Activated CD4-positive, alpha-beta T cell treated with anti-CD3 and anti-CD28 coated beads, Interleukin-2, amount 50 U/mL, for 4 hours (primary cell): ENCODE data around the gene NRXN3.
A peak's percentile ranks its signal among the peaks of the same experiment; 100 is the strongest.

Experiments
- DNase-seq, 2 experiments: peaks; one replicate each; pipeline ENCODE4 v3.0.0-alpha.2; 2020

NRXN3 gene

DNA sequence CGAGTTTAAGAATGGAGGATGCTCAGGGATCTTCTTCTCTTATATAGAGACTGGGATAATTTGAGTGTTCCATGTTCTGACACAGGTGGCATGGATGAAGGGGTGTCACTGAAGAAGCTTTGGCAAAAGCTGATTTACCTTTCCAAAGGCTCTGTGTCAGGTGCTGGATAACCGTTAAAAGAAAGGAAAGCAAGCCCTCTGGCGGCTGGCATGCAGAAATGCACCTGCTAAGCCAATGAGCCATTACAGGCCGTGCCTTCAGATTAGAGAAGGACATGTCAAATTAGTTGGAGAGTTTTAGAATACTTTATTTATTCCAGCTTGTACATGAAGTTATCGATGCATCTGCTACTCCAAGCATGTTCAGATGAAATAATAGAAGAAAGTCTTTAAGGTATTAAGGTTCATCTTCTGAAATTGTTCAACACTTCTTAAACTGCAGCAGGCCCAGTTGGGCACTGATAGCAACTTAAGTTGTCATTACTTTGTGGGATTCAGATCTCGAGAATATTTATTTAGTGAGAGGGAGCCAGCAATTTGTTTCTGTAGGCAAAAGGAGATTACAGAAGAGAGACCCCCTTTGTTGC is 678.2 kb downstream of the NRXN3 start:
- no peak for DNase-seq

DNA sequence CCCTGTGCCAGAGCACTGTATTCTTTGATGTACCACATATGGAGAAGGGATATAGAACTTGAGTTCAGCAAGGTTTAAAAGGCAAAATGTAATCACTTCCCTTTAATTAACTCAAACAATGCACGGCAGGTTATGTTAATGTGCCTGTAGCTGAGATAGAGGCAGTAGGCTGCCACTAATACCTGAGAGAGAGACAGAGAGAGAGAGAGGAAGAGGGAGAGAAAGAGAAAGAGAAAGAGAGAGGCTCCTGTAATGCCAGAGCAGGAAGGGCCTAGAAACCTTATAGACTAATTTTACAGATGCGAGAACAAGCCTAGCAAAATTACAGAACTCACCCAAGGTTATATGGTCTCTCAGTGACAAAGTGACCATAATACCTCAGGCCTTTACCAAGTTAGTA is 679.8 kb downstream of the NRXN3 start:
- no peak for DNase-seq

DNA sequence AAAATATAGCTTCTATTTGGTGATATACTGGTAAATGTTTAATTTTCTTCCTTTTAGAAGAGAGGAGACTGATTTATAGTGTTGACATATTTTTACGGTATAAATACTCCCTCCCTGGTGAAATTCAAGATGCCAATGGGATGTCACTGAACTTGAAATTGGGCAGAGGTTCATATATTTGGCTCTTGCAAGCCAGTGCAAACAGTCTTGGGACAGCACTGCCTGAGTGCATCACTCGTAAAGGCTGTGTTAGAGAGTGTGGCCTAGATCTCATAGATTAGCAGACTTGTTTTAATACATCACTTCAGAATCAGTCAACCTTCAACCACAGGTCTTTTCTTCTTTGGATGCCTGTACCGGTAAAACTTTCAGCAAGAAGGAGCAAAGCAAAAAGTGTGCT is 681.0 kb downstream of the NRXN3 start:
- no peak for DNase-seq

DNA sequence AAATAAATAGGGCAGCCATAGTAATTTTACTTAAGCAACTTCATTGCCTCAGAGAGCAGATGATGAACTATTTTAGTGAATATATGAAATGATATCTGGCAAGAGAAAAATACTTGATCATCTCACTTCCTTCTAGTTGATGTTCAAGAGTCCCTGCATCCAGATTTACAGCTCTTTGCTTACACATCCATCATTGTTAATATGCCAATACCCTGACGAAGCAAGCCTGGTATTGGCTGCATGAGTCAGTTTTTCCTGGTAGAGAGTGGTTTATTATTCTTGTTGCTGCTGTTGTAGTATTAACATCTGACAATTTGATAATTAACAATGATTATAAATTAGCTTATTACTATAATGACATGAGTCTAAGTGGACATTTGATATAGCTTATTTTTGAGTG is 681.9 kb downstream of the NRXN3 start:
- no peak for DNase-seq

DNA sequence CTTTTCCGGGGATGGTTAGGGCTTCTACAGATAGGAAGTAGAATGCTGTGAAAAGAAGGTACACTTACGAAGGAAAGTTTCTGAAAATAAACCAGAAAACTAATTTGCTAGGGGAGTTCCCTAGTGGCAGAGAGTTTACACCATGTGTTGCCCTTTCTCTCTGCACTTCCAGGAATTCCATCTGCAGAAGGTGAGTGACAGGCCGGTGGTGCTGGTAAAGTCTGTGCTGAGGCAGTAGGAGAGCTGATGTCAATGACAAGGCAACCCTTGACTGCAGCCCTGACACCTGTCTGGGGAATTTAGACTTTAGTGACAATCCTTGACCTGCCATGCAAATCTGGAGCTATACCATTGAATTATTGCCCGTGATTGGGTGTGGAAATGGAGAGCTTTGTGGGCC is 687.8 kb downstream of the NRXN3 start:
- DNase-seq = no peak

DNA sequence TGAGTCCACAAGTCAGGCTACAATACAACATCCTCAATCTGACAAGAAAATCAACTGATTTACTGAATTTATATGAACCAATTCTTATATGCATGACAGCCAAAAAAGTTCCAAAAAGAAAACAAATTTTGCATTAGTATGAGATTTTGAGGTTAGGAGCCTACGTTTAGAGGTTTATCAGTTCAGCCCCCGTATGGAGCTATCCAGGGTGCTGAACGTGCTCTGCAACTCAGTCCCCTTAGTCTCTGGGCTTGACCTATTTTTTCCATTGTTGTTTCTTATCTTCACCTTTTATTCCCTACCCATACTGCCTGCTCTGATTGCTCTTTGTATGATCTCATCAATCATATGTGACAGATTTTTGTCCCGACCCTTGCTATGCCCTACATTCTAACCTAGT is 693.0 kb downstream of the NRXN3 start:
- DNase-seq = no peak

DNA sequence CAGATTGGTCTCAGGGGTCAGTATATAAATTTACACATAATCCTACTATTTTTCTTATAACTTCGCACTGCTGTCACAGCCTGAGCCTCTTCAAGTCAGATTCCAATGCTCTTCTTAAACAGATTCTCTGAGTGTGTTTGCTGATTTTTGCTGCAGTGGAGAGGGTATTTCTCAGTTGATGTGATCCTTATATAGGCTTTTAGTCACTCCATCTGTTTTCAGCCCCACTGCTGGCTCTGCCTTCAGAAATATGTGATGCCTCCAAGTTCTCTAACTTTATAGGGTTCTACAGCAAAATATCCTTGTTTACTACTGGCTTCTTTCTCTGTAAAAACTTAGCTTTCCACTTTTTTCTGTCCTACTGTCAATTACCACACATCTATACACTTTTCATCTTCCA is 702.7 kb downstream of the NRXN3 start:
- DNase-seq = no peak

DNA sequence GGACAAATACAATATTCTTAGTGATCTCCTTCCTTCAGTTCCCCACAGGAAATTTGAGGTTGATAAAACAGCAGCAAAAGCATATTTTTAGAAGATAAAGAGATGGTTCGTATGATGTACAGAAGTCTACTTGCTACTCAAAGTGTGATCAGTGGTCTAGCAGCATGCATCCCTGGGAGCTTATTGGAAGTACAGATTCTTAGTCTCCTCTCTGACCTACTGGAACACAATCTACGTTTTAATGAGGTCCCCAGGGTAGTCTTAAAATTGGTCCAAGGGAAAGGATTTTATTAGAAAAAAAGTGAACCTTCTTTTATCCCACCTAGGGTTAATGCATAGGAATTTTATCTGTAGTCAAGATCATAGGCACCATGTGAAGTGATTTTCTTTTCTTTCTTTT is 703.4 kb downstream of the NRXN3 start:
- no peak for DNase-seq

DNA sequence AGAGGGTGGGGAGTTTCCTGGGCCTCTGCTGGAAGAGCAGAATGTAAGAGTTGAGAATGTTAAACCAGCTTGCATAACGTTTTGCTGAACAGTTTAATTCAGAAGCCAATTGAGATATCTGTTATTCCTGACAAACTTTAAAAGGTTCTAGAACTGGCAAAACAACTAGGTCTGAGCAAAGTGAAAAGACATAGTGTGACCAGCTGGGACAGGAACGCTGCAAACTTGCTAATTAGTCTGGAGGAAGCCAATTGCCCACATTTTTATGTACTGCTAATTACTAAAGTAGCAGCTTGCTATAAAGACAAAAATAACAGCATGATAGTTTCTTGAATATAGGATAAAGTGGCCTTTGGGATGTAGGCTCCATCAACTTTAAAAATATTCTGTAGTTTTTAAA is 704.9 kb downstream of the NRXN3 start:
- no peak for DNase-seq

DNA sequence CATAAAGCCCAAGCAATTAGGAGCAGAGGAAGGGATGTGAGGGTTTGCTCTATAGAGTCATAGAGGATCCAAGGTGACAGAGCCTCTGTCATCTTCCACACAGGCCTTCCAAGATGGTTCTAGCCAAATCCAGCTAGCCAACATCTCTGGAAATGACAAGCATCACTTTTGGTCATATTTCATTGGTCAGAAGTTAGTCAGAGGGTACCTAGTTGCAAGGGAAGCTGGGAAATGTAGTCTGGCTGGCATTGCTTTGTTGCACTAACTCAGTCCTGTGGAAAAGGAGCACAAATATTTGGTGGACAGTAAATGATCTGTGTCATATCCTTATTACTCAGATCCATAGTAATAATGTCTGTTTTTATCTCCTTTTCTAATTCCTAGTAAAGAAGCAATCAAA is 715.7 kb downstream of the NRXN3 start:
- no peak for DNase-seq

DNA sequence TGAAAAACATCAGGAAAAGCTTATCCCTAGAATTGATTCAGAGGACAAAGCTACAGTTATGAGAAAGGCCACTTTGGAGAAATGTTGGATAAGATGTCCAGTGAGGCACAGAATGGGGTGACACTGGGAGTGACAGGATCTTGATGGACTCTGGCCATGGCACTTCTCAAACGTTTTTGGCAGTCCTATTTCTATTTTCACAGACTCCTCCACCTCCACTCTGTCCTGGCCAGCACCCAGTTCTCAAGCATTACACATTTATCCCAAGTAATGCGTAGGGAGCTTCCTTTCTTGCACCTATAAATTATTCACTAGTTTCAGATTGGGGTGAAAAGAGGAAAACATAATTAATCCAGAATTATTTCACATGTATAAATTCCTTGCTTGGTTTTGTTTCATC is 727.3 kb downstream of the NRXN3 start:
- no peak for DNase-seq

DNA sequence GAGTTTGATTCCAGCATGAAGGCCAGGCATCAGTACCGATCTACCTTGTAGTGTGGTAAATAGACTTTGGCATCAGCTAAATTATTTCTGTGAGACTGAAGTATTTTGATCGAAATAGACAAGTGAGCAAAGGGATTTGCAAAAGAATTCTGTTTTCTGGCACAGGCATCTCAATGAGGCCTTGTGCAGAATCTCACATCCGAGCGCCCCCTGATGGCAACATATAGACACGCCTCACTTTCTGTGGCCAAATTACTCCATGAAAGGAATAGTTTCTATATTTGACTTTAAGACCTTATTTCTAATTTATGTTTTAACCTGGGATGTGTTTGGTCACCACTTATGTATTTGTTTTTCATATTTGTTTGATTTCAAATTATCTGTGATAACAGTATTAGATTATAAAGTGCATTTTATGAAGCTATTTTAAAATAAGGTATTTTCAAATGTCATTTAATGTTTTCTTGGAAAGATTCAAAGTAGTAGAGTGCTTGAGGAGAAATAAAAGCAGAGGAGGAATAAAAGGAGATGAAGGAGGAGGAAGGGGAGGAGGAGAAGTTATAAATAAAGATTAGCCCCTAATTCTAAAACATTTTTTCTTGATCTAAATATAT is 731.9 kb downstream of the NRXN3 start:
- DNase-seq = no peak

DNA sequence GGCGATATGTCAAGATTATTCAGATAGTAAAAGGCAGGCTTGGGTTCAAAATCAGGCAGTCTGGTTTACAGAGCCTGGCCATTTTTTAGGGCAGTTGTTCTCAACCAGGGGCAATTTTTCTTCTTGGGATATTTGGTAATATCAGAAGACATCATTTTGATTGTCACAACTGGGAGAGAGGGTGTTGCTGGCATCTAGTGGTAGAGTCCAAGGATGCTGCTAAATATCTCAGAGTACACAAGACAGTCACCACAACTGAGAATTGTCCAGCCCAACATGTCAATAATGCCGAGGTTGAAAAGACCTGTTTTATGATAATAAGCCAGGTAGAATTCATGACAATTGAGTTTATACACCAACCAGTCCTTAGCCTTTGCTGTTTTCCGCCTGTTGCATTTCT is 733.9 kb downstream of the NRXN3 start:
- DNase-seq = no peak

DNA sequence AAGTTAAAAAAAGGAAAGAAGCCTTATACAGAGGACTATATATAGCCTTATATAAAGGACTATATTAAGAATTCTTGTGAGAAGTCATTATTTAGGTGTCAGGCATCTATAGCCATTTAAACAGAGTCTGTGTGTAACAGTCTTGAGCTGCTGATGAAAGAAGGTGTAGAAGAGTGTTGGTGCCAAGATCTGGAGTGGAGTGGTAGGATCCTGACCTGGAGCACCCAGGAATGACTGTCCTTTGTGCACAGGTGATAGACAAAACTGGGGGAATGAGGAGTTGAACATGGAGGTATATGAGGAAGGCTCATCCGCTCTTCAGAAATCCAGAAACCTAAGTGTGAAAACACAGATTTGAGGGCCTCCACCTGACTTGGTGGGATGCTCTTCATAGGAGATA is 747.3 kb downstream of the NRXN3 start:
- no peak for DNase-seq

DNA sequence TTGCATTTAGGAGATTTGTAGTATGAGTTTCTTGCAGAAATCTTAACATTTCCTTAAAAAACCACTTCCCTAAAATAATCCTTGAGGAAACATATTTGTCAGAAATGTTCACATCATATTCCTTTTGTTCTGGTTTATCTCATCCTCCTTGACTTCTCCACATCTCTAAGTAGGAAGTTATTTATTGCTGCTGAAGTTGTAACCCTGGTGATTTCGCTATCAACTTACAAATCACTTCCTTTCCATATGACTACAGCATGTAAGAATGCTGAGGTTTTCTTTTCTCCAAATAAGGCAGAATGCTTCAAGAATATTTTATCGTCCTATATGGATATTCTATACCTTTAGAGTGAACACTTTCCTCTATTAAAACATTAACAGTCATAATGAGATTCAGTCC is 751.7 kb downstream of the NRXN3 start:
- no peak for DNase-seq

DNA sequence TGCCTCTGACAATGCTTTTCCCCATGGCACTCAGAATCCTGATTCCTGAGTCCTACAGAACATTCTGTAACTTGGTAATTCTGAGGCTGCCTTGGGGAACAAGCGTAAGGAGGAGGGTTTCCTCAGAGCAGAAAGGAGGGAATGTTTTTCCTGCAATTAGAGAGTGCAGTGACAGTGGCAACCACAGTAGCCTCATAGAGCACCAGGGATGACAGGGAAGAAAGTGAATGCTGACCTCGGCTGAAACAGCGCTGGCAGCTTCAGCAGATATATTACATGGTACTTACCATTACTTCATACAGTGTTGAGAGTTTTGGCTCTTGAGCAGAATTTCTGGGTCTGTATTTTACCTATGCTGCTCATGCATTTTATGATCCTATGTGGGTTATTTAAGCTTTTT is 757.1 kb downstream of the NRXN3 start:
- DNase-seq = no peak

DNA sequence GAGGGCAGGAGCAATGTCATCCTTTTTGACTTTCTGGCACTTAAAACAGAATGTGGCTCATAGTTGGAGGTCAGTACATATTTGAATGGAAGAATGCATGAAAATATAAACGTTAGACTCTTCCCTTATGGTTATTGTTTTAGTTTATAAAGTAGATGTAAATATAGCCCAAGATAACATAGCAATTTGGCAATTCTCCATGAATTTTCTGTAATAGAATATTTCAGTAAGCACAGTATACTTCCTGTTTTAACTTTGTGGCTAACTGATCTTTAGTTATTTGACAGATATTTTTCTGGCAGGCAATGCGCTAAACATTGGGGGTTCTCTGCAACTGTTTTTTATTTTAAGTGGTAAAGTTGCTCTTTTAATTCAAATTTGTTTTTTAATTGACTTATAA is 763.0 kb downstream of the NRXN3 start:
- DNase-seq = no peak

DNA sequence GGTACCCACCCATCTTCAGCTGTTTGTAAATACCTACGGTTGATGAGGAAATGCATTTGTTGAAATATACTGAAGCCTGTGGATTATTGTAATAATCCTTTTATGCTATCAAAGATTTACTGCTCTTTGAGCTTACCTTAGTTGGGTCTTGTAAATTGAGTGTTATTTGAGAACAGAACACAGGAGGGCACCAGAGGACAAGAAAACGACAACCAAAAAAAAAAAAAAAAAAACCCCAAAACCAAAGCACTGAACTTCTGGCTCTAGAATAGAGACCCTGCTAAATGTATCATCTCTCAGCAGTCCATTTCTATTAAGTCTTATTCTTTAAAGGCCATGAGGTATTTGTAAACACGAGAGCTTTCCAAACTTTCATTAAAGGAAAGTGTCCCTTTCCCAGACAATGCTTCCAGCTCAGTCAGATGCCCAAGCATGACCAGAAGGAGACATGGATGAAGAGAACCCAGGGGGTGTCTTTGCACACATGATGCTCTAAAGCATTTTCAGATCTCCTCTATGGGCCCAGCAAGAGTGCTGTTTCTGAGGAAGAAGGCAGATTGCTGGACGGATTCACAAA is 763.9 kb downstream of the NRXN3 start:
- DNase-seq = no peak

DNA sequence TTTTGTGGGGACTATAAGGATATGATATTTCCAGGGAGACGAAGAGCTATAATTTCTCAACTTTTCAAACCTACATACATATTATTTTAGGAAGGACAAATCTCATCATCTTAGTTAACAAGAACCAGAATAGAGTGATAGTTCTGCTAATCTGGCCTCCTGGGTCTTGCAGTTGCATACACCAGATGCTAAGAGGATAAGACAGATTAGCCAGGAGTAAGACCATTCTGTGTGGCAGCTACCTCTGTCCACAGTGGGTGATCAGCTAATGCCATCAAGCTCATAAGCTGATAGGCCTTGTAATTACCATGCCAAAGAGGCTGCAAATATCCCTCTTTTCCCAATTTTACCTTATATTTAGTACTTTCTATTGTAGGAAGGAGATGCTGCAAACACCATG is 776.8 kb downstream of the NRXN3 start:
- no peak for DNase-seq

DNA sequence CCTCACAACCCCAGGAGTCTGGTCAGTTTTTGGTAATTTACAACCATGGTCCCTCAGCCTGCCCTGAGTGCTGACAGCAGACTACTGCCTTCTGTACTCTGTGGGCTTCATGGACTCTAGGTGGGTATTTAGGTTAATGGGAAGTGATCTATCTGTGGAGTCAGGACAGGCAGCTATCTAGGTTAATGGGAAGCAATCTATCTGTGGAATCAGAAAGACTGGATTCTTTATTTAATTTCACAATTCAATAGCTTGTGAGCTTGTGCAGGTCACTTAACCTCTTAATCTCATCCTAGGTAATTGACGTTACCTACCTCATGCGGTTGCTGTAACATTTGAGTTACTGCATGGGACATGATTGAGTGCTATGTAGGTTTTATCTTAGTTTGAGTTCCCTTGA is 777.5 kb downstream of the NRXN3 start:
- DNase-seq = no peak

DNA sequence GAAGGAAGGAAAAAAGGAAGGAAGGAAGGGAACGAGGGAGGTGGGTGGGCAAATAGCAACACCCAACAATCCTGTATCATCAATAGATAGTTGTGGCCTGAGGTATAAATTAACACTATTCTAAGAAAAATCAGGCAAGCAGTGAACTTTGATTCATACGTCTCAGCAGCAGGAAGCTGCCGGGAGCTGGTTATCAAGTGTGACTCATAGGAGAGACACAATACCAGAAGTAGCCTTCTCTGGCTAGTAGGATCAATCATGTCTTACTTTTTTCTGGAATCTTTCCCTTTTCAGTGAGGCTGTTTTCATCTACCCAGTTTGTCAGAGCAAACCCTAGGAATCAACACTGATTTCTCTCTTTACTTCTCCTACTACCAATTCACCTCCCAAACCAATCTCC is 780.5 kb downstream of the NRXN3 start:
- no peak for DNase-seq

DNA sequence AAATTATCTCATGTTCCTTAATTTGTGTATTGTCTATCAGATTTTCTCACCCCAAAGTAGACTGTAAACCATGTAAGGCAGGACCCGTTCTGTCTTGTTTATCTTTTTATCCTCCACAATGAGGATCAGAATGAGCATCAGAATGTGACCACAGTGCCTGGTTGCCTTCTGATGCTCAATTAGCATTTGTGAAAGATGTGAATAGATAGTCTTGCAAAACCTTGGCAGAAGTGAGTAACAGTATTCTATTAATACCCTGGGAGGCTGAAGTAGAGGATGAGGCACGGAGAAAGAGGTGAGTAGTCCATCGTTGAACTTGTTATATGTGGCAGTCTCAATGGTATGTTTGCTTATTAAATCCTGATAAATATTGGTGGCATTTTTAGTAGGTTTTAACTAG is 781.4 kb downstream of the NRXN3 start:
- no peak for DNase-seq

DNA sequence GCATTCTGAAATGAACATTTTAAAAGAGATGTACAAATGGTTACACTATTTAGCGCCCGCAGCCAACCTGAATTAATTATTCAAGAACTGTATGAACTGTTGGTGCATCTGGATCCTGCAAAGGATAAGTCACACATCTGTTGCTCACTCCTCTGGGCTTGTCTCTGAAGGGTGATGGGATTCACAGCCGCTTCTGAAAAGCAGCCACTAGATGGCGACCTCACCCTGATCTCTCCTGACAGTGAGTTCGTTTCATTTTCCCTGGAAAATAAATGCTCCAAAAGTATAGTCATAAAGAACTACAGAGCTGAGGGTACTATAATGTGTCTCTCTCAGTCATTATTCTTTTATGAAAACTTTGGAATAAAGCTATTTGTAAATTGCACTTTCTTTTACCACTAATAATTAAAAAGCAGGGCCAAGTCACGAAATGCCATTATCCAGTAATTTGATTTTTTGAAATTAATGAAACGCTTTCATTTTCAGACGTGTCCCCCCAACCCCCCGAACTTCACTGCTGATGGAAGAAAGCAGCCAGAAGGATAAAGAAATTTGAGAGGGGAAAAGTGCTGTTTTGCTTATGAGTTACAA is 789.6 kb downstream of the NRXN3 start:
- DNase-seq = peak; percentile 8 to 21

DNA sequence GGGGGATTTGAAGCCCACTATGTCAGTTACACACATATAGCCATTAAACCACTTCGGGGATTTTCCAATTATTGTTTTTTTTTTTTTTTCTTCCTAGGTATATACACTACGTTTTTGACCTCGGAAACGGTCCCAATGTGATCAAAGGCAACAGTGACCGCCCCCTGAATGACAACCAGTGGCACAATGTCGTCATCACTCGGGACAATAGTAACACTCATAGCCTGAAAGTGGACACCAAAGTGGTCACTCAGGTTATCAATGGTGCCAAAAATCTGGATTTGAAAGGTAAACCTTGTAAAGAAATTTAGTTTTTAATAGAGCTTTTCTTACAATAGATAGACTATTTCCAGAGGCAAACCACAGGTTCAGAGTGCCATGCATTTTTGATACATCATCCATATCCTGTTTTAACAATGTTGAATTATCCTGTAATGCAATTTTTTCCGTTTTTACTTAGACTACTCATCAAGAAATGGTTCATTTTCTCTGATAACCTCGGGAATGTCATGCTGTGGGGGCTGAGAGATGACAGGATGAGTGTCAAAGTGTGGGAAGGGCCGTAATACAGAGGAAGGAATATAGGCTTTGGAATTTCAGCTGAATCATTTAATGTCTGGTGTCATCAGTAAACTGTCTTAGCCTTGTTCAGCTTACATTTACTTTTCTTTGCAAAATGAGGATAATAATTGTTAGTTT is 797.1 kb downstream of the NRXN3 start:
- DNase-seq = no peak
